B cell (primary cell): ENCODE data around the gene PARP3. TPM values are rescaled to one million over a fixed set of nuclear protein-coding genes. Genes with fewer than 3 reads are reported as not detected.

Experiments
- ATAC-seq: fragments of 200-7000 bp; cut with Tn5 transposase; one replicate; pipeline ENCODE4 v1.10.0; 2021; ENCODE audit warnings: low read depth, mild to moderate bottlenecking, moderate number of reproducible peaks, moderate library complexity
- CTCF ChIA-PET: fragments of 350-600 bp; sonication (Branson Sonifier 250); formaldehyde crosslinking; loops from one replicate; lab custom pipeline; 2021; ENCODE audit warnings: antibody characterized with exemption, inconsistent platforms; lab: Charles Lee
- POLR2A ChIA-PET: fragments of 350-600 bp; sonication (Branson Sonifier 250); formaldehyde crosslinking; loops from one replicate; lab custom pipeline; 2021; ENCODE audit warnings: antibody characterized with exemption; lab: Charles Lee
- DNase-seq: peaks from one replicate; pipeline ENCODE4 v3.0.0; 2013
- H2AFZ ChIP-seq: 2 replicates; pipeline ENCODE4 v1.6.1; 2012; ENCODE audit warnings: mild to moderate bottlenecking, low read depth, low read length; ENCODE audit not compliant: insufficient read depth, poor library complexity, severe bottlenecking
- H3K27ac ChIP-seq, 2 donors: 1 replicate in 1 of 2; 2 replicates in 1 of 2; pipeline ENCODE4 v1.5.1; 2012 to 2013; ENCODE audit warnings: low read length in 2 of 2, mild to moderate bottlenecking in 2 of 2, moderate library complexity in 1 of 2
- H3K27me3 ChIP-seq, 4 experiments: fragments of 200-600 bp in 1 of 4; sonication (generic) in 1 of 4; replicated peaks in 1 of 4; 1 replicate in 2 of 4; 2 replicates in 2 of 4; pipeline versions ENCODE4 v1.6.1 to v1.7.0; 2013 to 2016; ENCODE audit warnings: low read length in 3 of 4, mild to moderate bottlenecking in 2 of 4, mixed read lengths in 1 of 4, moderate library complexity in 1 of 4; ENCODE audit not compliant: insufficient read depth in 4 of 4, control insufficient read depth in 3 of 4; ENCODE audit errors: control extremely low read depth in 1 of 4
- H3K36me3 ChIP-seq, 2 experiments: replicated peaks in 1 of 2; 1 replicate in 1 of 2; 2 replicates in 1 of 2; pipeline versions ENCODE4 v1.6.1 to v1.7.1; 2013; ENCODE audit warnings: low read length in 1 of 2; ENCODE audit not compliant: insufficient read depth in 2 of 2, control insufficient read depth in 1 of 2; ENCODE audit errors: control extremely low read depth in 1 of 2, extremely low read depth in 1 of 2
- H3K4me1 ChIP-seq, 2 donors: fragments of 200-600 bp in 1 of 2; sonication (generic) in 1 of 2; 1 replicate in 1 of 2; 2 replicates in 1 of 2; pipeline versions ENCODE4 v1.5.1 to v1.6.1; 2013 to 2017; ENCODE audit warnings: low read length in 2 of 2; ENCODE audit not compliant: control insufficient read depth in 2 of 2, insufficient read depth in 2 of 2
- H3K4me2 ChIP-seq: replicated peaks from 2 replicates; pipeline ENCODE3; 2012; ENCODE audit warnings: mild to moderate bottlenecking, low read depth, low read length; ENCODE audit not compliant: poor library complexity, severe bottlenecking
- H3K4me3 ChIP-seq, 5 experiments: fragments of 200-600 bp in 1 of 5; sonication (generic) in 1 of 5; 1 replicate in 3 of 5; 2 replicates in 2 of 5; pipeline versions ENCODE4 v1.5.1 to v1.7.0; 2011 to 2016; ENCODE audit warnings: low read length in 4 of 5, mild to moderate bottlenecking in 4 of 5, low read depth in 2 of 5, control low read depth in 1 of 5, moderate library complexity in 1 of 5; ENCODE audit not compliant: insufficient read depth in 1 of 5; ENCODE audit errors: control extremely low read depth in 1 of 5, extremely low read depth in 1 of 5
- H3K79me2 ChIP-seq: fragments of 200-600 bp; sonication (generic); one replicate; pipeline ENCODE4 v1.6.0; 2016; ENCODE audit warnings: low read length; ENCODE audit not compliant: control insufficient read depth, insufficient read depth
- H3K9ac ChIP-seq: fragments of 200-600 bp; sonication (generic); 2 replicates; pipeline ENCODE4 v1.6.1; 2017; ENCODE audit warnings: mild to moderate bottlenecking, low read length, moderate library complexity
- H3K9me3 ChIP-seq, 3 donors: one replicate each; pipeline versions ENCODE4 v1.6.1 to v1.7.1; 2013; ENCODE audit warnings: low read length in 2 of 3; ENCODE audit not compliant: control insufficient read depth in 2 of 3, insufficient read depth in 1 of 3; ENCODE audit errors: control extremely low read depth in 1 of 3
- H4K20me1 ChIP-seq: 2 replicates; pipeline ENCODE4 v1.6.0; 2012; ENCODE audit warnings: mild to moderate bottlenecking, low read length; ENCODE audit not compliant: insufficient read depth, control insufficient read depth, poor library complexity, severe bottlenecking
- H3K27ac Mint-ChIP-seq: one replicate; pipeline ENCODE4 v1.8.0; 2021; ENCODE audit warnings: mixed read lengths
- H3K27me3 Mint-ChIP-seq: one replicate; pipeline ENCODE4 v1.8.0; 2021; ENCODE audit warnings: mixed read lengths
- H3K4me1 Mint-ChIP-seq: one replicate; pipeline ENCODE4 v1.8.0; 2021; ENCODE audit warnings: mixed read lengths
- H3K4me3 Mint-ChIP-seq: one replicate; pipeline ENCODE4 v1.8.0; 2021; ENCODE audit warnings: mixed read lengths
- H3K9me3 Mint-ChIP-seq: one replicate; pipeline ENCODE4 v1.8.0; 2022; ENCODE audit warnings: mixed read lengths; ENCODE audit not compliant: insufficient read depth
- CTCF ChIP-seq: fragments of 200-600 bp; IDR thresholded peaks from one replicate; pipeline ENCODE4 v1.8.0; 2022; ENCODE audit warnings: antibody characterized with exemption, mild to moderate bottlenecking
- EZH2 ChIP-seq: IDR thresholded peaks from 2 replicates; pipeline ENCODE4 v1.6.1; 2012; ENCODE audit warnings: borderline replicate concordance, low read depth, mild to moderate bottlenecking, moderate library complexity, low read length; ENCODE audit not compliant: insufficient read depth, poor library complexity, severe bottlenecking
- WGBS: methylation state at CpG from one replicate; pipeline ENCODE4 v1.1.5; 2013; ENCODE audit warnings: missing lambda C conversion rate; ENCODE audit not compliant: insufficient coverage; 5-methylcytosine and 5-hydroxymethylcytosine counted together
- intact Hi-C: fragments of 100-400 bp; cut with micrococcal nuclease; formaldehyde crosslinking; loops from one replicate; pipeline ENCODE4 v1.10.0; 2022
- polyA plus RNA-seq: library from polyadenylated mRNA; depleted of rRNA; stranded (reverse); fragments of >200 nt; gene quantifications from 2 replicates; pipeline ENCODE4 v1.2.3, GENCODE V29; 2012
- total RNA-seq, 2 donors: library from RNA; stranded (reverse); fragments of 120-200 nt in 1 of 2; gene quantifications; 1 replicate in 1 of 2; 2 replicates in 1 of 2; pipeline versions ENCODE4 v1.2.3 to v1.2.4, GENCODE V29; 2013 to 2022

PARP3 gene
- total and polyA plus RNA-seq, 2 donors (not counting 1 experiment from before 2014, with no cell fraction given): 17.7 to 29.7 TPM

- no peak for TF ChIP-seq EZH2
- H3K4me1 Mint-ChIP-seq: peaks cover 6% of the 10 kb centered on the region
- no peaks in the 10 kb centered on the region for H3K27me3 Mint-ChIP-seq
- Histone ChIP-seq H2AFZ (no peak overlapping the region), H3K9ac (no peak overlapping the region), H3K4me3 (no peak overlapping the region), H3K79me2 (peaks cover 4% of the 10 kb centered on the region), H3K36me3 (no peaks in the 10 kb centered on the region), H3K9me3 (no peaks in the 10 kb centered on the region), H3K4me1 (peaks cover 5 to 8% of the 10 kb centered on the region in 2 donors), H3K27ac (no peak overlapping the region), H4K20me1 (no peaks in the 10 kb centered on the region), H3K27me3 (peaks cover 0 to 5% (median under 1%) of the 10 kb centered on the region in 4 experiments), H3K4me2 (no peak overlapping the region)
- CTCF ChIA-PET: interaction anchor here (0.6 to 1.7 kb wide), 3 partner anchors 9 to 219 kb away, joined by 3 to 6 read pairs (median 3); partner anchors contain the start of gene PARP3
- ATAC-seq (no peak), DNase-seq (no peak)
- H3K9me3 Mint-ChIP-seq: no peaks in the 10 kb centered on the region
- H3K27ac Mint-ChIP-seq: no peak overlapping the region
- intact Hi-C loops: no loop called here
- POLR2A ChIA-PET: no interaction called here
- no peak overlapping the region for H3K4me3 Mint-ChIP-seq
- 71% methylated on average over 2 of the region's 9 CpGs for WGBS
Observed at GRCh38 chr3:51961602-51962569, 19.7 kb downstream of the PARP3 start.

GRCh38 chr3:51962854-51963530 is 20.8 kb downstream of the PARP3 start:
- Mint-ChIP-seq H3K27ac (no peak overlapping the region), H3K4me1 (peaks cover 8% of the 10 kb centered on the region), H3K9me3 (no peaks in the 10 kb centered on the region), H3K4me3 (no peak overlapping the region), H3K27me3 (no peaks in the 10 kb centered on the region)
- no peak overlapping the region for H3K9ac ChIP-seq
- H3K27me3 ChIP-seq: no peaks in the 10 kb centered on the region
- H3K9me3 ChIP-seq: no peaks in the 10 kb centered on the region
- DNase-seq: no peak
- ChIA-PET POLR2A (no interaction called here), CTCF (interaction anchor here (0.6 to 1.7 kb wide), 4 partner anchors 8 to 29 kb away, joined by 3 to 6 read pairs (median 3); partner anchors contain the start of genes ABHD14B and PARP3)
- no peaks in the 10 kb centered on the region for H3K36me3 ChIP-seq
- H4K20me1 ChIP-seq: no peaks in the 10 kb centered on the region
- intact Hi-C loops: no loop called here
- 85% methylated on average over 6 of the region's 6 CpGs for WGBS
- peaks cover 4% of the 10 kb centered on the region for H3K79me2 ChIP-seq
- no peak overlapping the region for H2AFZ ChIP-seq
- peaks cover 6 to 13% of the 10 kb centered on the region in 2 donors for H3K4me1 ChIP-seq
- H3K4me3 ChIP-seq: no peak overlapping the region
- no peak overlapping the region for H3K27ac ChIP-seq
- ATAC-seq: no peak
- H3K4me2 ChIP-seq: no peak overlapping the region
- TF ChIP-seq CTCF: no peak
- TF ChIP-seq EZH2: no peak
